GM23248 (cell line): ENCODE data around the gene ELMO1. TPM values are rescaled to one million over a fixed set of nuclear protein-coding genes. Genes with fewer than 3 reads are reported as not detected.
A peak's percentile ranks its signal among the peaks of the same experiment; 100 is the strongest.

Source experiments
- DNase-seq: peaks from one replicate; pipeline ENCODE4 v3.0.0-alpha.2; 2015
- H2AFZ ChIP-seq: fragments of 200-600 bp; sonication (generic); 2 replicates; pipeline ENCODE4 v1.6.1; 2016; ENCODE audit warnings: antibody characterized with exemption
- H3F3A ChIP-seq: fragments of 200-600 bp; sonication (generic); 2 replicates; pipeline ENCODE4 v1.6.1; 2016; ENCODE audit warnings: mild to moderate bottlenecking, antibody characterized with exemption, mixed run types; ENCODE audit not compliant: insufficient read depth
- H3K27ac ChIP-seq: fragments of 200-600 bp; sonication (generic); 2 replicates; pipeline ENCODE4 v1.5.1; 2016; ENCODE audit warnings: mild to moderate bottlenecking
- H3K27me3 ChIP-seq: fragments of 200-600 bp; sonication (generic); replicated peaks from 2 replicates; pipeline ENCODE4 v1.6.1; 2016; ENCODE audit warnings: mild to moderate bottlenecking; ENCODE audit not compliant: insufficient read depth
- H3K36me3 ChIP-seq: fragments of 200-600 bp; sonication (generic); 2 replicates; pipeline ENCODE4 v1.6.1; 2016; ENCODE audit warnings: low read depth, mild to moderate bottlenecking
- H3K4me1 ChIP-seq: fragments of 200-600 bp; sonication (generic); 2 replicates; pipeline ENCODE4 v1.6.1; 2016; ENCODE audit warnings: mild to moderate bottlenecking; ENCODE audit not compliant: insufficient read depth
- H3K4me2 ChIP-seq: fragments of 200-600 bp; sonication (generic); one replicate; pipeline ENCODE4 v1.6.1; 2016; ENCODE audit warnings: mild to moderate bottlenecking; ENCODE audit not compliant: unreplicated experiment
- H3K4me3 ChIP-seq: fragments of 200-600 bp; sonication (generic); 2 replicates; pipeline ENCODE4 v1.5.1; 2016; ENCODE audit warnings: mild to moderate bottlenecking
- H3K79me2 ChIP-seq: fragments of 200-600 bp; sonication (generic); 2 replicates; pipeline ENCODE4 v1.6.1; 2016; ENCODE audit warnings: mild to moderate bottlenecking; ENCODE audit not compliant: insufficient read depth
- H3K9ac ChIP-seq: fragments of 200-600 bp; sonication (generic); 2 replicates; pipeline ENCODE4 v1.6.1; 2016; ENCODE audit warnings: mild to moderate bottlenecking
- H3K9me2 ChIP-seq: fragments of 200-600 bp; sonication (generic); 2 replicates; pipeline ENCODE4 v1.6.1; 2016; ENCODE audit warnings: mixed run types, mild to moderate bottlenecking, moderate library complexity; ENCODE audit not compliant: insufficient read depth
- H3K9me3 ChIP-seq: fragments of 200-600 bp; sonication (generic); one replicate; pipeline ENCODE4 v1.6.1; 2017; ENCODE audit warnings: low read depth
- H4K20me1 ChIP-seq: fragments of 200-600 bp; sonication (generic); 2 replicates; pipeline ENCODE4 v1.6.0; 2016; ENCODE audit not compliant: insufficient read depth
- EZH2 ChIP-seq: fragments of 200-600 bp; sonication (generic); IDR thresholded peaks from 2 replicates; pipeline ENCODE4 v1.6.1; 2018; ENCODE audit warnings: antibody characterized with exemption, mild to moderate bottlenecking; ENCODE audit not compliant: insufficient read depth, poor library complexity, severe bottlenecking
- EZH2phosphoT487 ChIP-seq: fragments of 200-600 bp; sonication (generic); IDR thresholded peaks from 2 replicates; pipeline ENCODE4 v1.6.1; 2018; ENCODE audit warnings: antibody characterized with exemption, moderate library complexity, mild to moderate bottlenecking, low read depth; ENCODE audit not compliant: insufficient read depth
- WGBS, 2 experiments: methylation state at CpG; one replicate each; pipeline ENCODE4 v1.1.6; 2015 to 2017; ENCODE audit warnings: low lambda C conversion rate in 2 of 2, low coverage in 1 of 2; ENCODE audit errors: missing lambda C conversion rate in 2 of 2; 5-methylcytosine and 5-hydroxymethylcytosine counted together
- in situ Hi-C: fragments of 300-500 bp; cut with MboI; formaldehyde crosslinking; loops from 2 replicates; pipeline ENCODE4 v1.15.0; 2020
- polyA plus RNA-seq: library from polyadenylated mRNA; unstranded; fragments of >200 nt; fragmentation: Nextera tagmentation; extraction: Ambion mirVana; gene quantifications from 2 replicates; pipeline ENCODE4 v1.2.1, GENCODE V29; 2016
- total RNA-seq: library from RNA; depleted of rRNA; stranded (reverse); fragments of >200 nt; shearing (Covaris generic); gene quantifications from 2 replicates; pipeline ENCODE4 v1.2.3, GENCODE V29; 2014

Gene ELMO1
- total and polyA plus RNA-seq, 2 experiments from 2014 or later: not detected

DNA sequence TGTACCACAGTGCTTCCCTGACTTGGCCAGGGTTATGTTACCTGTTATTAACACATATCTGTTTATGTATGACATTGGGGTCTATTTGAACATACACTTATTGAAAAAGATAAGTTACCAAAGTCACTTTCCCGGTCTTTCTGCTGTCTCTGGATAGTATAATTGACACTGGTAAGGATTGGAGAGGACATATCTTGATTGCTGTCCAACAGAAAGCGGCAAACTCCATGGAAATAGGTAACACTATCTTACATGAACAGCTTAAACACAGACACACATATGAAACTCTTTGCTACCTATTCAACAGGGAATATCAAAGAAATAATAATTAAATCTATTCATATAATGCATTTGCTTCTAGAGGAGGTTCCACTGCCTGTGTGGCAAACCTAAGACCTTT, 441.9 kb downstream of the ELMO1 start:
- in situ Hi-C loops: no loop called here
- H3F3A ChIP-seq: no peaks in the 10 kb centered on the region
- no peaks in the 10 kb centered on the region for H3K9me2 ChIP-seq
- H3K9me3 ChIP-seq: no peaks in the 10 kb centered on the region
- no peak overlapping the region for H2AFZ ChIP-seq
- no peak for TF ChIP-seq EZH2phosphoT487
- no peak for TF ChIP-seq EZH2
- no peaks in the 10 kb centered on the region for H3K79me2 ChIP-seq
- no peak overlapping the region for H3K9ac ChIP-seq
- no peak overlapping the region for H3K4me3 ChIP-seq
- no peaks in the 10 kb centered on the region for H4K20me1 ChIP-seq
- no peak overlapping the region for H3K27ac ChIP-seq
- 37 to 40% methylated on average over 2 of the region's 2 CpGs for WGBS, 2 experiments
- peaks cover 5% of the 10 kb centered on the region; the same call in 1 of the 2 replicates for H3K27me3 ChIP-seq
- H3K36me3 ChIP-seq: no peaks in the 10 kb centered on the region
- no peak for DNase-seq
- no peaks in the 10 kb centered on the region for H3K4me1 ChIP-seq
- no peak overlapping the region for H3K4me2 ChIP-seq

DNA sequence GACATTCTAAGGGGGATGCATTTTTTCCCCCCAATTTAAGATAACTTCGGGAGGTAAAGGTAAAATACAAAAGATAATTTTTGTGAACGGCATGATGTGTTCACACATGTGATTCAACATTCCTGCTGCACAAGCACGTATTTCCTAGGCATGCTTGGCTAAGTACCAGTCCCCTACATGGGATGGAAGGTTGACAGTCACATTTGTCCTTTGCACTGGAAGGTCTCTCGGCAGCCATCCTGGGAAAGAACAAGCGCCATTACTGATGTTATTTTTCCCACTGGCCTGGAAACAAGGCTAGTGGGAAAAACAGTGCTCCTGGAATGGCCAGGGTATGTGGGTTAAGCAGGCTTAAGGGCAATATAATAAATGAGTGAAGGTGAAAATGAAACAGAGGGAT, 448.2 kb downstream of the ELMO1 start:
- DNase-seq: no peak
- H3K9ac ChIP-seq: no peak overlapping the region
- H2AFZ ChIP-seq: no peak overlapping the region
- H3K79me2 ChIP-seq: no peaks in the 10 kb centered on the region
- TF ChIP-seq EZH2 (no peak), EZH2phosphoT487 (no peak)
- H3K4me2 ChIP-seq: no peak overlapping the region
- H3K36me3 ChIP-seq: no peaks in the 10 kb centered on the region
- no peaks in the 10 kb centered on the region for H3K4me1 ChIP-seq
- H3F3A ChIP-seq: no peaks in the 10 kb centered on the region
- H3K4me3 ChIP-seq: no peak overlapping the region
- no peaks in the 10 kb centered on the region for H3K9me3 ChIP-seq
- H3K27ac ChIP-seq: no peak overlapping the region
- no peaks in the 10 kb centered on the region for H3K9me2 ChIP-seq
- no peaks in the 10 kb centered on the region for H3K27me3 ChIP-seq
- no peaks in the 10 kb centered on the region for H4K20me1 ChIP-seq
- 55 to 62% methylated on average over 5 of the region's 5 CpGs for WGBS, 2 experiments
- in situ Hi-C loops: no loop called here

DNA sequence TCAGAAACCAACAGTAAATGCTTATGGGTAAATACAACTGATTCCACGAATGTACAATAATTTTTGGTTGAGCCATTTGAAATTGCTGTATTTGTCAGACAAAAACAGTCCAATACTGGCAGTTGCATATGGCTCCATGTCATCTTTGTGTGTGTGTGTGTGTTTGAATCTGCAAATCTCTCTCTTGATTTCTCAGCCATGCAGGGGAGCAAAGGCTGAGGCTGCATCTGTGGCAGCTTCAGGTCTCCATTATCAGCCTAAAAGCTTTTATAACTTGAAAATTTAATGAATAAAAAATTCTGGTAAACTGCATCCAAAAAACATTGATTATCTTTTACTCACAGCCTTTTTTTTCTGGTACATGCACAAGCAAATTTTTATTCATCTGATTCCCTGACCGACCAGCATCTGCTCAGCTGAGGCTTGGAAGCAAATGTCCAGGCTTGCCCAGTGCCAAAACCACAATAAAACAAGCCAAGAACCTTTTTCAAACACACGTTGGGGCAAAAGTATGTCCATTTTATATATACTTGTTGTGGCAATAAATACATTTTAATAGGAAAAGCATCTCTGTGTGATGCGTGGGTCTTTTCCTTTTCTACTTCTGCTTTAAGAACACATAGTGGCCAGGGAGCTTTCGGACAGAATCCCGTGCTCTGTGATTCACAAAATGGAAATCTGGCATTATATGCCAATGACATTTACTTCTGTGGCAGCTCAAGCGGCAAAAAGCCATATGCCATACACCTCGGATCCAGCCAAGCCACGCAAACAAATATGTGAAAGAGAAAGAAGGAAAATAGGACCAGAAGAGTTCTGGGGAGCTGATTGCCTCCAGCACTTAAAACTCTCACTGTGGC, 448.8 kb downstream of the ELMO1 start:
- Histone ChIP-seq H3K27ac (no peak overlapping the region), H3K9me3 (no peaks in the 10 kb centered on the region)

DNA sequence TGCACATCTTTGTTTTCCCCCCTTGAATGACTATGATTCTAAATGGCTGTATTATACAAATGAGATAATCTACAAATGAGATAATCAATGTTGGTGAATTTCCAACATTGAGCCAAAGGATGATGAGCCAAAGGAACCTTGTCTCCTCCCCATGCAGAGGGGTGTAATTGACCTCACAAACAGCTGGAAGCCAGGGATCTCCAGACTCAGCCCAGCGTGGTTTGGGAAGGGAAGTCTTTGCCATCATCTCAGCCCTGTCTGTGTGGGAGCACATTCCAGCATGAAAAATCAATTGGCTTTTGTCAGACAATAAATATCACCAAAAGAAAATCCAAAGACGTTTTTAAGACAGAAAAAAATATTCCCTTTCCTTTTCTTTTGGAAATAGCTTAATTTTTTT, 452.9 kb downstream of the ELMO1 start:
- DNase-seq: no peak
- Histone ChIP-seq H3K9me3 (no peaks in the 10 kb centered on the region), H3K9ac (no peak overlapping the region), H3K4me3 (no peak overlapping the region), H3K79me2 (no peaks in the 10 kb centered on the region), H3K27ac (no peak overlapping the region), H3K36me3 (no peaks in the 10 kb centered on the region), H2AFZ (no peak overlapping the region), H4K20me1 (no peaks in the 10 kb centered on the region), H3K9me2 (no peaks in the 10 kb centered on the region), H3K4me2 (no peak overlapping the region), H3K27me3 (no peaks in the 10 kb centered on the region), H3K4me1 (no peaks in the 10 kb centered on the region), H3F3A (no peaks in the 10 kb centered on the region)
- no peak for TF ChIP-seq EZH2
- TF ChIP-seq EZH2phosphoT487: no peak
- 13 to 15% methylated on average over 2 of the region's 2 CpGs for WGBS, 2 experiments
- in situ Hi-C loops: no loop called here

More for the DNA sequence above, 448.8 kb downstream of the ELMO1 start:
- WGBS, 2 experiments: 7% methylated on average over 9 of the region's 9 CpGs
- H4K20me1 ChIP-seq: no peaks in the 10 kb centered on the region
- TF ChIP-seq EZH2: no peak
- no peak for TF ChIP-seq EZH2phosphoT487
- peak; percentile 4 for DNase-seq
- no peak overlapping the region for H3K4me3 ChIP-seq
- no peak overlapping the region for H2AFZ ChIP-seq
- no peaks in the 10 kb centered on the region for H3K36me3 ChIP-seq
- no peaks in the 10 kb centered on the region for H3K27me3 ChIP-seq
- no peaks in the 10 kb centered on the region for H3K4me1 ChIP-seq
- H3K79me2 ChIP-seq: no peaks in the 10 kb centered on the region
- H3K9me2 ChIP-seq: no peaks in the 10 kb centered on the region
- H3F3A ChIP-seq: no peaks in the 10 kb centered on the region
- no peak overlapping the region for H3K4me2 ChIP-seq
- no peak overlapping the region for H3K9ac ChIP-seq
- in situ Hi-C loops: no loop called here
